Right lobe of liver (tissue), 6 donors: ENCODE results near the gene MIXL1. TPM values are rescaled to one million over a fixed set of nuclear protein-coding genes. Genes with fewer than 3 reads are reported as not detected.
"Not testable (repeated sequence)": the region's sequence is repeated elsewhere in the genome, so short reads cannot be mapped to it uniquely, and the experiment has no call there.

Source experiments
- ATAC-seq, 4 donors: fragments of 200-7000 bp; cut with Tn5 transposase; one replicate each; pipeline ENCODE4 v1.9.1; 2020; ENCODE audit warnings: mild to moderate bottlenecking in 4 of 4, moderate library complexity in 4 of 4
- DNase-seq, 3 donors: peaks; one replicate each; pipeline ENCODE4 v3.0.0-alpha.2; 2020
- H3K27ac ChIP-seq, 3 donors: fragments of 200-600 bp; one replicate each; pipeline ENCODE4 v1.8.0; 2022
- H3K27me3 ChIP-seq, 2 donors: fragments of 200-600 bp; one replicate each; pipeline ENCODE4 v1.8.0; 2022
- H3K36me3 ChIP-seq, 4 donors: fragments of 200-600 bp; sonication (generic) in 1 of 4; one replicate each; pipeline versions ENCODE4 v1.5.1 to v1.8.0; 2017 to 2022; ENCODE audit warnings: control low read depth in 1 of 4
- H3K4me1 ChIP-seq, 4 donors: fragments of 200-600 bp; sonication (generic) in 1 of 4; one replicate each; pipeline versions ENCODE4 v1.5.1 to v1.8.0; 2017 to 2022; ENCODE audit warnings: control low read depth in 1 of 4
- H3K4me3 ChIP-seq, 3 donors: fragments of 200-600 bp; one replicate each; pipeline ENCODE4 v1.8.0; 2022
- H3K9me3 ChIP-seq, 4 donors: fragments of 200-600 bp; sonication (generic) in 1 of 4; one replicate each; pipeline versions ENCODE4 v1.5.1 to v1.8.0; 2017 to 2022; ENCODE audit warnings: control low read depth in 1 of 4
- POLR2A ChIP-seq: fragments of 450-650 bp; IDR thresholded peaks from one replicate; pipeline ENCODE4 v1.6.1; 2017; ENCODE audit warnings: antibody characterized with exemption, mild to moderate bottlenecking
- WGBS: methylation state at CpG from one replicate; pipeline ENCODE4 v1.1.6; 2018; ENCODE audit warnings: low coverage, low lambda C conversion rate; ENCODE audit not compliant: insufficient coverage; ENCODE audit errors: missing lambda C conversion rate; 5-methylcytosine and 5-hydroxymethylcytosine counted together
- intact Hi-C, 2 donors: fragments of 100-400 bp; cut with DNase I; formaldehyde crosslinking; loops; one replicate each; pipeline versions ENCODE4 v1.11.2 to v1.14.1; 2022
- total RNA-seq, 6 experiments: library from RNA; depleted of rRNA in 2 of 6; stranded (reverse); fragments of >200 nt in 2 of 6; fragmentation: NEBNext Ultra II Directional in 3 of 6; extraction: Animal tissue kit (Norgen Biotek cat#: 25700) in 3 of 6; gene quantifications; one replicate each; pipeline versions ENCODE4 v1.1.0 to v1.2.4, GENCODE V29; 2016 to 2023
- TF ChIP-seq, protein P1 (sequence below), 4 donors: fragments of 200-600 bp in 3 of 4; fragments of 450-650 bp in 1 of 4; IDR thresholded peaks; one replicate each; pipeline versions ENCODE4 v1.5.1 to v1.8.0; 2016 to 2022; ENCODE audit warnings: antibody characterized with exemption in 4 of 4, mild to moderate bottlenecking in 2 of 4
- donor health status: DM: no; HTN: yes; CAD: no.
- donor health status: DM: no; HTN: no; CAD: no.
- donor health status: DM: no; HTN: no; CAD: no.
- donor health status: DM: no; HTN: yes; CAD: no.
- donor health status: DM: no; HTN: yes; CAD: no.

MIXL1 gene
- total RNA-seq, 6 experiments from 2014 or later, result 0.29 TPM; not detected in 5

GRCh38 chr1:226253933-226254332 lies 30.5 kb downstream of the MIXL1 start:
- no peak for ATAC-seq
- Histone ChIP-seq H3K9me3 (no peaks in the 10 kb centered on the region), H3K4me3 (no peak overlapping the region), H3K4me1 (no peaks in the 10 kb centered on the region), H3K27me3 (no peaks in the 10 kb centered on the region), H3K36me3 (no peaks in the 10 kb centered on the region), H3K27ac (no peak overlapping the region)
- 98% methylated on average over 4 of the region's 4 CpGs for WGBS
- intact Hi-C loops, result no loop called here
- DNase-seq, result no peak
- TF ChIP-seq POLR2A, result no peak
- TF ChIP-seq, protein P1, sequence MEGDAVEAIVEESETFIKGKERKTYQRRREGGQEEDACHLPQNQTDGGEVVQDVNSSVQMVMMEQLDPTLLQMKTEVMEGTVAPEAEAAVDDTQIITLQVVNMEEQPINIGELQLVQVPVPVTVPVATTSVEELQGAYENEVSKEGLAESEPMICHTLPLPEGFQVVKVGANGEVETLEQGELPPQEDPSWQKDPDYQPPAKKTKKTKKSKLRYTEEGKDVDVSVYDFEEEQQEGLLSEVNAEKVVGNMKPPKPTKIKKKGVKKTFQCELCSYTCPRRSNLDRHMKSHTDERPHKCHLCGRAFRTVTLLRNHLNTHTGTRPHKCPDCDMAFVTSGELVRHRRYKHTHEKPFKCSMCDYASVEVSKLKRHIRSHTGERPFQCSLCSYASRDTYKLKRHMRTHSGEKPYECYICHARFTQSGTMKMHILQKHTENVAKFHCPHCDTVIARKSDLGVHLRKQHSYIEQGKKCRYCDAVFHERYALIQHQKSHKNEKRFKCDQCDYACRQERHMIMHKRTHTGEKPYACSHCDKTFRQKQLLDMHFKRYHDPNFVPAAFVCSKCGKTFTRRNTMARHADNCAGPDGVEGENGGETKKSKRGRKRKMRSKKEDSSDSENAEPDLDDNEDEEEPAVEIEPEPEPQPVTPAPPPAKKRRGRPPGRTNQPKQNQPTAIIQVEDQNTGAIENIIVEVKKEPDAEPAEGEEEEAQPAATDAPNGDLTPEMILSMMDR (IDR thresholded peaks at IDR 0.05), result no peak

GRCh38 chr1:226255380-226255779 lies 31.9 kb downstream of the MIXL1 start:
- Histone ChIP-seq H3K27ac (no peak overlapping the region), H3K27me3 (no peaks in the 10 kb centered on the region), H3K9me3 (no peaks in the 10 kb centered on the region), H3K4me3 (no peak overlapping the region), H3K36me3 (no peaks in the 10 kb centered on the region), H3K4me1 (no peaks in the 10 kb centered on the region)
- intact Hi-C loops, result no loop called here
- 93% methylated on average over 3 of the region's 3 CpGs for WGBS
- ATAC-seq (no peak), DNase-seq (no peak)
- no peak for TF ChIP-seq POLR2A
- TF ChIP-seq, protein P1 (IDR thresholded peaks at IDR 0.05), result no peak

DNA sequence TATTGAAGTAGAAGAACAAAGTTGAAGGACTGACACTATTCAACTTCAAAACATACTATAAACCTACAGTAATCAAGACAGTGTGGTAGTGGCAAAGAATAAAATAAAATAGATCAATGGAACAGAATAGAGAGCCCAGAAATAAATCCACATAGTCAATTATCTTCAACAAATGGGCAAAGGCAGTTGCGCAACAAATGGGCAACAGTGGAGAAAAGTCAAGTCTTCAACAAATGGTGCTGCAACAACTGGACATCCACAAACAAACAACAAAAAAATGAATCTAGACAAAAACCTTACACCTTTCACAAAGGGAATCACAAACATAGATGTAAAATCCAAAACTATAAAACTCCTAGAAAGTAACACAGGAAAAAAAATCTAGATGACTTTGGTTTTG lies 38.4 kb downstream of the MIXL1 start:
- H3K27ac ChIP-seq, result no peak overlapping the region
- H3K4me3 ChIP-seq, result no peak overlapping the region
- ATAC-seq, result no peak
- no peaks in the 10 kb centered on the region for H3K4me1 ChIP-seq
- 100% methylated on average over 1 of the region's 1 CpG for WGBS
- no peak for TF ChIP-seq POLR2A
- TF ChIP-seq, protein P1 (IDR thresholded peaks at IDR 0.05), result no peak
- H3K9me3 ChIP-seq, result peaks cover 0 to 4% (median 0%) of the 10 kb centered on the region in 4 donors
- DNase-seq, result no peak
- intact Hi-C loops, result no loop called here
- no peaks in the 10 kb centered on the region for H3K36me3 ChIP-seq
- H3K27me3 ChIP-seq, result no peaks in the 10 kb centered on the region

DNA sequence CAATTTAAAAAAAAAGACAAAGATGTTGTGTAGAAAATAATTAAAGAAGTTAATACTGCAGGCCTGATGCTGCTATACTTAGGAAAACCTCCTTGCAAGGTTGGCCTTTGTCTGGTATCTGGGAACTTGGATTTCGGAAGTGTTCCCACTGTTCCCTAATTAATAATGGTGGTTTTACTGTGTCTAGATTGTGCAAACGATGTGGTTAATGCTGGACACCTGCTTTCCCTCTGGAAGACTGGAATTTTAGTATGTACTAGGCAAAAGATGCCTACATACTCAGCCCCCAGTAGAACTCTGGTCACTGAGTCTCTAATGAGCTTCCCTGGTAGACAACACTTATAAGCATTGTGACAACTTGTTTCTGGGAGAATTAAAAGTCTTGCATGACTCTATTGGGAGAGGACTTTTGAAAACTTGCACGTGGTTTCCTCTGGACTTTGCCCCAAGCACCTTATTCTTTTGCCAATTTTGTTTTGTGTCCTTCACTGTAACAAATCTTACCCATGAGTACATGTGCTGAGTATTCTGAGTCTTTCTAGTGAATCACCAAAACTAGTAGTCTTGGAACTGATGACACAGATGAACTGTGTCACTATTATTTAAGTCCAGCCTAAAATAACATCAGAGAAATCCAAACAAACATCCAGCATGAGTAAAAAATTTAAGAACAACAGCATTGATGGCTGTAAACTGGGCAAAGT lies 45.1 kb downstream of the MIXL1 start:
- H3K27ac ChIP-seq, result no peak overlapping the region
- no peak for DNase-seq
- H3K4me1 ChIP-seq, result peaks cover 0 to 6% (median 0%) of the 10 kb centered on the region in 4 donors
- ATAC-seq, result peak in 2 of 4 donors; percentile 23 to 44
- no peak overlapping the region for H3K4me3 ChIP-seq
- 64% methylated on average over 3 of the region's 3 CpGs for WGBS
- TF ChIP-seq, protein P1 (IDR thresholded peaks at IDR 0.05), result no peak
- TF ChIP-seq POLR2A, result no peak
- no peaks in the 10 kb centered on the region for H3K27me3 ChIP-seq
- no peaks in the 10 kb centered on the region for H3K36me3 ChIP-seq
- no peaks in the 10 kb centered on the region for H3K9me3 ChIP-seq
- intact Hi-C loops, result no loop called here

DNA sequence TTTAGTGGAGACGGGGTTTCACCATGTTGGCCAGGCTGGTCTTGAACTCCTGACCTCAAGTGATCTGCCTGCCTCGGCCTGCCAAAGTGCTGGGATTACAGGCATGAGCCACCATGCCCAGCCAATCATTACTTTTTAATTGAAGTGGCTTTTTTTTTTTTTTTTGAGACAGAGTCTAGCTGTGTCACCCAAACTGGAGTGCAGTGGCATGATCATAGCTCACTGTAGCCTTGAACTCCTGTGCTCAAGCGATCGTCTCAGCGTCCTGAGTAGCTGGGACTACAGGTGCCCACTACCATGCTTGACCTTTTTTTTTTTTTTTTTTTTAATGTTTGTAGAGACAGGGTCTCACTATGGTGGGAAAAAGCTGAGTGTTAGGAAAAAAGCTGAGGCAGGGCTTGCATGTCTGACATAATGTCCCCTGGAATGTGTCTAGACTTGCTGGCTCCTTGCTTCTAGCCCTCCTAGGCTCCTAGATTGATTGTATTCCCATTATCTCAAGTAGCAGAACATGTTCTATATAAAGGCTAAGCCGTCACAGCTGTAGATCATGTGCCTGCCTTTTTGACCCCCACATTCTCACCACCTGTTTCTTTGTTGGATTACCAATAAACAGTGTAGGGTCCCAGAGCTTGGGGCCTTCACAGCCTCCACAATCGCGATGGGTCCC lies 48.9 kb downstream of the MIXL1 start:
- H3K9me3 ChIP-seq, DNase-seq, H3K27ac ChIP-seq, H3K27me3 ChIP-seq, H3K36me3 ChIP-seq, H3K4me3 ChIP-seq, intact Hi-C loops, H3K4me1 ChIP-seq, ATAC-seq: not testable (repeated sequence)
- WGBS, result 96% methylated on average over 5 of the region's 8 CpGs
